ENCODE results near the gene CPA4. TPM values are rescaled to one million over a fixed set of nuclear protein-coding genes. Genes with fewer than 3 reads are reported as not detected.

CPA4 gene
- total and polyA plus RNA-seq, 7 donors, result 0.06 TPM; not detected in 6

- Histone ChIP-seq H3K27ac (peak overlapping the region in 2 of 4 donors; percentile 43 to 73), H3K4me3 (peak overlapping the region in 3 of 4 donors; percentile 23 to 39 (median 39)), H3K9me3 (no peaks in the 10 kb centered on the region), H3K27me3 (peaks cover 0 to 11% (median 0%) of the 10 kb centered on the region in 3 donors), H3K4me1 (peaks cover 0 to 31% (median 16%) of the 10 kb centered on the region in 4 donors), H3K36me3 (no peaks in the 10 kb centered on the region)
- intact Hi-C loops (cut with DNase I), result no loop called here
- 80 to 86% methylated on average over 23 of the region's 23 CpGs for WGBS, 2 donors
- no peak for DNase-seq
- no peak for TF ChIP-seq POLR2A (IDR thresholded peaks at IDR 0.05)
- TF ChIP-seq EP300 (IDR thresholded peaks at IDR 0.05), result no peak
- TF ChIP-seq CTCF (IDR thresholded peaks at IDR 0.05), result no peak
- TF ChIP-seq POLR2AphosphoS5 (IDR thresholded peaks at IDR 0.05), result no peak
These were observed 20.4 kb upstream of the CPA4 start for GRCh38 chr7:130272381-130273080.

GRCh38 chr7:130273081-130273932 is 19.7 kb upstream of the CPA4 start:
- Histone ChIP-seq H3K27ac (peak overlapping the region in 3 of 4 donors; percentile 43 to 73 (median 50)), H3K27me3 (peaks cover 0 to 11% (median 0%) of the 10 kb centered on the region in 3 donors), H3K4me3 (peak overlapping the region; percentile 12 to 39 (median 31)), H3K9me3 (no peaks in the 10 kb centered on the region), H3K4me1 (peaks cover 0 to 34% (median 16%) of the 10 kb centered on the region in 4 donors), H3K36me3 (no peaks in the 10 kb centered on the region)
- intact Hi-C loops (cut with DNase I), result no loop called here
- WGBS, 2 donors, result 13 to 56% methylated on average over 25 of the region's 25 CpGs
- TF ChIP-seq CTCF (IDR thresholded peaks at IDR 0.05) (no peak), POLR2AphosphoS5 (IDR thresholded peaks at IDR 0.05) (no peak), POLR2A (IDR thresholded peaks at IDR 0.05) (no peak), EP300 (IDR thresholded peaks at IDR 0.05) (no peak)
- DNase-seq, result no peak

GRCh38 chr7:130273933-130274255 is 19.1 kb upstream of the CPA4 start:
- intact Hi-C loops (cut with DNase I), result no loop called here
- peak in 2 of 4 donors; percentile 9 to 35 for TF ChIP-seq POLR2AphosphoS5 (IDR thresholded peaks at IDR 0.05)
- no peak for TF ChIP-seq POLR2A (IDR thresholded peaks at IDR 0.05)
- TF ChIP-seq CTCF (IDR thresholded peaks at IDR 0.05), result no peak
- H3K27ac ChIP-seq, result peak overlapping the region in 3 of 4 donors; percentile 43 to 73 (median 50)

GRCh38 chr7:130274296-130274695 is 18.7 kb upstream of the CPA4 start:
- H3K9me3 ChIP-seq, result no peaks in the 10 kb centered on the region
- TF ChIP-seq POLR2A (IDR thresholded peaks at IDR 0.05) (no peak), POLR2AphosphoS5 (IDR thresholded peaks at IDR 0.05) (no peak), EP300 (IDR thresholded peaks at IDR 0.05) (no peak), CTCF (IDR thresholded peaks at IDR 0.05) (no peak)
- intact Hi-C loops (cut with DNase I), result no loop called here
- H3K4me3 ChIP-seq, result peak overlapping the region in 1 of 4 donors; percentile 39
- DNase-seq, result no peak
- peaks cover 0 to 35% (median 16%) of the 10 kb centered on the region in 4 donors for H3K4me1 ChIP-seq
- H3K27ac ChIP-seq, result peak overlapping the region in 3 of 4 donors; percentile 43 to 73 (median 50)
- peaks cover 0 to 11% (median 0%) of the 10 kb centered on the region in 3 donors for H3K27me3 ChIP-seq
- no peaks in the 10 kb centered on the region for H3K36me3 ChIP-seq
- WGBS, 2 donors, result 9 to 49% methylated on average over 1 of the region's 1 CpG

More at GRCh38 chr7:130273933-130274255, 19.1 kb upstream of the CPA4 start:
- no peak for DNase-seq
- 56 to 74% methylated on average over 11 of the region's 11 CpGs for whole genome bisulfite sequencing, 2 donors
- peak overlapping the region in 3 of 4 donors; percentile 23 to 39 (median 39) for H3K4me3 ChIP-seq
- H3K36me3 ChIP-seq, result no peaks in the 10 kb centered on the region
- peaks cover 0 to 11% (median 0%) of the 10 kb centered on the region in 3 donors for H3K27me3 ChIP-seq
- peaks cover 0 to 35% (median 16%) of the 10 kb centered on the region in 4 donors for H3K4me1 ChIP-seq
- H3K9me3 ChIP-seq, result no peaks in the 10 kb centered on the region
